Adrenal gland (tissue), 5 donors: ENCODE measurements around the gene RNF187.

Source experiments
- POLR2A ChIP-seq, 2 donors: fragments of 450-650 bp; IDR thresholded peaks; one replicate each; pipeline ENCODE4 v1.6.1; 2017; ENCODE audit warnings: antibody characterized with exemption in 2 of 2, mild to moderate bottlenecking in 2 of 2, moderate library complexity in 1 of 2
- TF ChIP-seq, protein P1 (sequence below), 6 experiments: fragments of 450-650 bp in 4 of 6; fragments of 200-600 bp in 2 of 6; sonication (generic) in 1 of 6; IDR thresholded peaks; 1 replicate in 5 of 6; 2 replicates in 1 of 6; pipeline versions ENCODE4 v1.5.1 to v1.8.0; 2016 to 2021; ENCODE audit warnings: antibody characterized with exemption in 6 of 6, mild to moderate bottlenecking in 2 of 6, moderate library complexity in 1 of 6
- donor health status: DM: no; HTN: no; CAD: no.

GRCh38 chr1:228471154-228471761 is 15.9 kb upstream of the RNF187 start:
- TF ChIP-seq, protein P1, sequence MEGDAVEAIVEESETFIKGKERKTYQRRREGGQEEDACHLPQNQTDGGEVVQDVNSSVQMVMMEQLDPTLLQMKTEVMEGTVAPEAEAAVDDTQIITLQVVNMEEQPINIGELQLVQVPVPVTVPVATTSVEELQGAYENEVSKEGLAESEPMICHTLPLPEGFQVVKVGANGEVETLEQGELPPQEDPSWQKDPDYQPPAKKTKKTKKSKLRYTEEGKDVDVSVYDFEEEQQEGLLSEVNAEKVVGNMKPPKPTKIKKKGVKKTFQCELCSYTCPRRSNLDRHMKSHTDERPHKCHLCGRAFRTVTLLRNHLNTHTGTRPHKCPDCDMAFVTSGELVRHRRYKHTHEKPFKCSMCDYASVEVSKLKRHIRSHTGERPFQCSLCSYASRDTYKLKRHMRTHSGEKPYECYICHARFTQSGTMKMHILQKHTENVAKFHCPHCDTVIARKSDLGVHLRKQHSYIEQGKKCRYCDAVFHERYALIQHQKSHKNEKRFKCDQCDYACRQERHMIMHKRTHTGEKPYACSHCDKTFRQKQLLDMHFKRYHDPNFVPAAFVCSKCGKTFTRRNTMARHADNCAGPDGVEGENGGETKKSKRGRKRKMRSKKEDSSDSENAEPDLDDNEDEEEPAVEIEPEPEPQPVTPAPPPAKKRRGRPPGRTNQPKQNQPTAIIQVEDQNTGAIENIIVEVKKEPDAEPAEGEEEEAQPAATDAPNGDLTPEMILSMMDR (IDR thresholded peaks at IDR 0.05) = no peak
- TF ChIP-seq POLR2A (IDR thresholded peaks at IDR 0.05) = no peak
